H7 (cell line): ENCODE data around the gene NNAT. TPM values are rescaled to one million over a fixed set of nuclear protein-coding genes. Genes with fewer than 3 reads are reported as not detected.

ENCODE experiments used
- DNase-seq: peaks from one replicate; pipeline ENCODE4 v3.0.0; 2012
- H3K27me3 ChIP-seq: 2 replicates; pipeline ENCODE4 v1.6.0; 2011; ENCODE audit warnings: mild to moderate bottlenecking, low read length; ENCODE audit not compliant: control insufficient read depth, insufficient read depth
- H3K36me3 ChIP-seq: replicated peaks from 2 replicates; pipeline ENCODE4 v1.5.1; 2011; ENCODE audit warnings: low read length; ENCODE audit not compliant: control insufficient read depth, insufficient read depth
- H3K4me3 ChIP-seq: 2 replicates; pipeline ENCODE4 v1.5.1; 2011; ENCODE audit warnings: low read depth, mild to moderate bottlenecking, control low read depth, low read length, moderate library complexity; ENCODE audit not compliant: insufficient read depth
- total RNA-seq: library from RNA; depleted of rRNA; stranded (reverse); fragments of >200 nt; shearing (Covaris generic); gene quantifications from 2 replicates; pipeline ENCODE4 v1.2.3, GENCODE V29; 2014

Gene NNAT
- total RNA-seq, 1 experiment from 2014 or later: 219 TPM

- Histone ChIP-seq H3K36me3 (no peaks in the 10 kb centered on the region; the same call in 1 of the 2 replicates), H3K4me3 (no peak overlapping the region), H3K27me3 (no peaks in the 10 kb centered on the region; the same call in 1 of the 2 replicates)
- DNase-seq: no peak
Observed at GRCh38 chr20:37490663-37491350, 30.2 kb upstream of the NNAT start.

- H3K27me3 ChIP-seq: no peaks in the 10 kb centered on the region; the same call in 1 of the 2 replicates
- H3K36me3 ChIP-seq: no peaks in the 10 kb centered on the region; the same call in 1 of the 2 replicates
- no peak for DNase-seq
- H3K4me3 ChIP-seq: no peak overlapping the region
Observed at GRCh38 chr20:37492096-37492625, 28.9 kb upstream of the NNAT start.

- no peak overlapping the region for H3K4me3 ChIP-seq
- H3K36me3 ChIP-seq: no peaks in the 10 kb centered on the region; the same call in 1 of the 2 replicates
- no peaks in the 10 kb centered on the region; the same call in 1 of the 2 replicates for H3K27me3 ChIP-seq
- no peak for DNase-seq
Observed at GRCh38 chr20:37492945-37493344, 28.1 kb upstream of the NNAT start.

GRCh38 chr20:37494301-37494700, 26.7 kb upstream of the NNAT start:
- DNase-seq: no peak
- Histone ChIP-seq H3K27me3 (no peaks in the 10 kb centered on the region; the same call in 1 of the 2 replicates), H3K4me3 (no peak overlapping the region), H3K36me3 (no peaks in the 10 kb centered on the region; the same call in 1 of the 2 replicates)

GRCh38 chr20:37494796-37495195, 26.3 kb upstream of the NNAT start:
- H3K4me3 ChIP-seq: no peak overlapping the region
- no peaks in the 10 kb centered on the region for H3K27me3 ChIP-seq
- no peak for DNase-seq
- no peaks in the 10 kb centered on the region; the same call in 1 of the 2 replicates for H3K36me3 ChIP-seq

DNA sequence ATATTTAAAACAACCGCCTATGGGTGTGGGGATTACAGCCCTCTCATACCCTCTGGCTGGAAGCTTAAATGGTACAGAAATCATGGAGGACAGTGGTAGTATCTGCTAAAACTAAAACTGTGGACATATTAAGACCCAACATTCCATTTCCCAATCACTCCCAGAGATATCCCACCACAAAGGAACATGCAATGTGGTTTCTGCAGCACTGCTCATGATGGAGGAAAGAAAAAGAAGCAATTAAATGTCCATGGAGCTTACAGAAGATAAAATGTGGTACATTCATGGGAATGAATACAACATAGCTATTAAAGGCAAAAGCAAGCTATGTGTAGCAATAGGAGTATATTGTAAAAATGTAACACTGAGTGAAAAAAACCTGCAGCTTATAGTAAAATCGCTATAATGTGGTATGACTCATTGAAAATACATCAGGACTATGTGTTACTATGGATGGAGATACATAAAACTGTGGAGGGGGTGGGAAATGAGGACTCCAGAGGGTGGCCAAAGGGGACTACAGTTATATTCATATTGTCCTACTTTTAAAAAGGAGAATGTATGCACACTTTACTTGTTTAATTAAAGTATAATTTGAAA, 22.9 kb upstream of the NNAT start:
- Histone ChIP-seq H3K27me3 (no peaks in the 10 kb centered on the region), H3K4me3 (no peak overlapping the region), H3K36me3 (no peaks in the 10 kb centered on the region; the same call in 1 of the 2 replicates)
- no peak for DNase-seq

DNA sequence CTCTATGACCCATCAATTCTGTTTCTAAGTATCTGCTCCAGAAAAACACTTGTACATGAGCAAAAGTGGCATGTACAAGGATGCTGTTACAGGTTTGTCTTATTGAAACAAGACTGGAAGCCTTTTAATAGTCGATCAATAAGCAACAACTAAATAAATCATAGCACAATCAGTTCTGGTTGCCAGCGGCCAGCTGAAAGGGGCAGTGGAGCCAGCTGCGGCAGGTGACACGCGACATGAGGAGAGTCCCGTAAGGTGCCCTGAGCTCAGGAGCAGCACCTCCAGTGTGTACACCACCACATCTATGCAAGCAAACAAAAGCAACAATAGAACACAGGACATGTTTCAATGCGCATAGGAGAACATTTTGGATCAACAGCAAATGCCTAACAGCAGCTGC, 20.7 kb upstream of the NNAT start:
- Histone ChIP-seq H3K4me3 (no peak overlapping the region), H3K36me3 (no peaks in the 10 kb centered on the region), H3K27me3 (no peaks in the 10 kb centered on the region)
- no peak for DNase-seq

- H3K36me3 ChIP-seq: no peaks in the 10 kb centered on the region
- H3K4me3 ChIP-seq: no peak overlapping the region
- peak; percentile 68 for DNase-seq
- H3K27me3 ChIP-seq: no peaks in the 10 kb centered on the region
Observed at GRCh38 chr20:37501940-37502339, 19.1 kb upstream of the NNAT start.

DNA sequence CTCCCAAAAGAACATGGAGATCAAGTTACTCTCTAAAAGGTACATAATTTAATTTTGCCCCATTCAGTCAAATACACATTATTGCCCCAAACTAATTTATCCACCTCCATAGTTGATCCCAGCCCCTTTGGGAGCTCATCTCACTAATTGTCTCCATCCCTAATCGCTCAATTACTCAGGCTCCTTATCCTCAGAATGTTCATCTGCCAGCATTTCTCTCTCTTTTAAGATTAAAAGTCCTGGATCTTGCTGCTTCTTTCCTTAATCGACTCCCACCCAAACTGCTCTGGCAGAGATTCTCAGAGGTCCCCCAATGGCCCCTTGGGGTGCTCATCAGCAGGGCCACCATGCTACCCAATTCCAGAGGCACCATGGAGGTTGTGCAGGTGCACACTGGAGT, 18.4 kb upstream of the NNAT start:
- Histone ChIP-seq H3K27me3 (no peaks in the 10 kb centered on the region), H3K36me3 (no peaks in the 10 kb centered on the region), H3K4me3 (no peak overlapping the region)
- DNase-seq: no peak

- Histone ChIP-seq H3K4me3 (no peak overlapping the region), H3K36me3 (no peaks in the 10 kb centered on the region), H3K27me3 (no peaks in the 10 kb centered on the region)
- DNase-seq: no peak
Observed at GRCh38 chr20:37503256-37503927, 17.7 kb upstream of the NNAT start.

DNA sequence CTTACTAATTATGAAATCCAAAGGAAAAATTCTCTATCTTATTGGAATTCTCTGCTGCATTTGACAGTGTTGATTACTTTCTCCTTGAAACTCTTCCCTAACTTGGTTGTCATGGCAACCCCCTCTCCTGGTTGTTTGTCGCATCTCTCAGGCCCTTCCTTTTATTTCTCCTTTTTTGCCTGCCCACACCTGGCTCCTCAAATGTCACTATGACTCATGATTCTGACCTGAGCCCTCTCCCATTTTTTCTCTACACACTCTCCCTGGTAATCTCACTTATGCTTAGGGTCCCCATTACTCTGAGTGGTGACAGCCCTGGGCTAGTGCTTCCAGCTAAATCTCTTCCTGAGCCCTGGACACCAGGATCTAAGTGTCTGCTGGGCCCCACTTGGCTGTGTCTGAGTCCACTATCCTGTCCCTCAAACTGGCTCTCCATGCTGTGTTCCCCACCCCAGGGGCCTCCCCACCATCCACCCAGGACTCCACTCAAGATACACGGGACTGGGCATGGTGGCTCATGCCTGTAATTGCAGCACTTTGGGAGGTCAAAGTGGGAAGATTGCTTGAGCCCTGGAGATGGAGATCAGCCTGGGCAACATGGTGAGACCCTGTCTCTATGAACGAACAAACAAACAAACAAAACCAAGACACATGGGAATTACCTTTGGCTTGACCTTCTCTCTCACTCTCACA, 16.5 kb upstream of the NNAT start:
- no peaks in the 10 kb centered on the region; the same call in 1 of the 2 replicates for H3K36me3 ChIP-seq
- no peaks in the 10 kb centered on the region for H3K27me3 ChIP-seq
- no peak overlapping the region for H3K4me3 ChIP-seq
- DNase-seq: peak; percentile 43

DNA sequence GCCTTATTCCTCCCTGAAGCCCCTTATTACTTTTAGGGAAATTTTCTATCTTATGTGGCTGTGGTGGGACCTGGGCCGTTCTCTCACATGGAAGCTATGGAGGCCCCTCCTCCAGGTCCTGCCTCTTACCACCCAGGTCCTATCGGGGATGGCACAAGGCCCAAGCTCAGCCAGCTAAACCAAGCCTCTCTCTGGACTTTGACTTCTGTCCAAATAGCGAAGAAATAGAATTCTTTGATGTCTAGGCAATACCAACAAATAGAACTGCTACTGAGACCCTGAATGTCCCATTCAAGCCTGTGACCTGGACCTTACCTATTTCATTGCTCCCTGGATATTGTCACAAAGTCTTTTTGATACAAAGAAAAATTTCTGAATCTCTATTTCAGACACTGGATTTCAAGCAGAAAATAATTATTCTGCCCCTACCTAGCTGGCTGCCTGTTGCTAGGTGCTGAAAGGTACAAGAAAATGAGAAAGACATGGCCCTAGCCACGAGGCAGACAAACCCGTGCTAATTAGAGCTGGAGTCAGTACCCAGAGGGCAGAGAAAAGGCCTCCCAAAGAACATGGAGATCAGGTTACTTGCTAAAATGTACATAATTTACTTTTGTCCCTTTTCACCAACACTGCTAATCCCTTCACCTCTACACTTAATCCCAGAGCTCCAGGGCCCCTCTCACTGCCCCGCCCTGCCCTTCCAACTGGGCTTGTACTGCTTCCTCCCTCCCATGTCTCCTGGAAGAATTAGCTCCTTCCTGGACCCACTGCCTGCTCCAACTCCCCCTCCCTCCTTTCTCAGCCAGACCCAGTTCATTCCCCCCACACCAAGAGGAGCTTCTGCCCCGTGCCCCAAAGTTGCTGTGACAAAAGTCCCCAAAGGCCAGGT, 15.5 kb upstream of the NNAT start:
- DNase-seq: no peak
- no peak overlapping the region for H3K4me3 ChIP-seq
- H3K27me3 ChIP-seq: no peaks in the 10 kb centered on the region
- H3K36me3 ChIP-seq: no peaks in the 10 kb centered on the region; the same call in 1 of the 2 replicates

DNA sequence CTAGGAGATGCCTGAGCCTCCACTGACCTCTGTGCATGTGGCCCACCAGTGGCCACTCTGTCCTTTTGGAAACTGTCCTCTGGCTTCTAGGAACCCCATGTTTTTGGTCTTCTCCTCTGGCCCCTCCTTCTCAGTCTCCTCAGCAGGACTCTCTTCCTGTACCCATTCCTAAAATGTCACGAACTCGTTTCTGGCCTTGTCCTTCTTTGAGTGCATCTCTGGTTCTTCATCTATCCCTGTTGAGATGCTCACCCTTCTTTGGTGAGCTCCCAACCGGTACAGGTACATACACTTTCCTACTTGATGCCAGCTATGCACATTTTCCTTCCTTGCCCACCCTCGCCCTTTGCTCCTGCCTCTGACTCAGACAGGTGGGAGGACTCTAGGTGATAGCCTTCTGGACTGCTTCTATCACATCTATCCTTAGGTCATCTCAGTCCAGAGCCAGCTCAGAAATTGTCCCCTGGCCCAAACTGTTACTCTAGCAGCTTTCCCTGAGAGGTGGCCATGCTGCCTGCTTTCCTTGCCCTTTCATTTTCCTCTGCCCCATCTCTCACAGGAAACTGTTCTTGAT, 14.8 kb upstream of the NNAT start:
- H3K4me3 ChIP-seq: no peak overlapping the region
- no peaks in the 10 kb centered on the region; the same call in 1 of the 2 replicates for H3K36me3 ChIP-seq
- no peaks in the 10 kb centered on the region for H3K27me3 ChIP-seq
- no peak for DNase-seq
